Loucy (cell line): ENCODE data around the gene SLC4A5.
A peak's percentile ranks its signal among the peaks of the same experiment; 100 is the strongest.

ENCODE experiments used
- H2AFZ ChIP-seq: fragments of 200-600 bp; sonication (generic); 2 replicates; pipeline ENCODE4 v1.6.0; 2016; ENCODE audit warnings: antibody characterized with exemption, mild to moderate bottlenecking, low read length, moderate library complexity
- H3F3A ChIP-seq: fragments of 200-600 bp; 2 replicates; pipeline ENCODE4 v1.6.0; 2016; ENCODE audit warnings: antibody characterized with exemption, low read depth, mild to moderate bottlenecking
- H3K27me3 ChIP-seq: fragments of 200-600 bp; sonication (generic); 2 replicates; pipeline ENCODE4 v1.6.1; 2014; ENCODE audit warnings: low read length, mild to moderate bottlenecking; ENCODE audit not compliant: insufficient read depth, poor library complexity, severe bottlenecking
- H3K36me3 ChIP-seq: fragments of 200-600 bp; sonication (generic); 2 replicates; pipeline ENCODE4 v1.6.1; 2016; ENCODE audit warnings: low read length; ENCODE audit not compliant: insufficient read depth
- H3K4me1 ChIP-seq: fragments of 200-600 bp; sonication (generic); 2 replicates; pipeline ENCODE4 v1.5.1; 2014; ENCODE audit warnings: low read length, mild to moderate bottlenecking; ENCODE audit not compliant: insufficient read depth, poor library complexity, severe bottlenecking
- H3K4me2 ChIP-seq: fragments of 200-600 bp; sonication (generic); 2 replicates; pipeline ENCODE4 v1.6.0; 2014; ENCODE audit warnings: antibody characterized with exemption, low read length, low read depth, mild to moderate bottlenecking; ENCODE audit not compliant: poor library complexity, severe bottlenecking
- H3K4me3 ChIP-seq: fragments of 200-600 bp; sonication (generic); 2 replicates; pipeline ENCODE4 v1.5.1; 2014; ENCODE audit warnings: low read length, mild to moderate bottlenecking, mixed read lengths; ENCODE audit not compliant: poor library complexity, severe bottlenecking
- H3K79me2 ChIP-seq: fragments of 200-600 bp; sonication (generic); 2 replicates; pipeline ENCODE4 v1.6.1; 2014; ENCODE audit warnings: low read length; ENCODE audit not compliant: insufficient read depth
- H3K9ac ChIP-seq: fragments of 200-600 bp; sonication (generic); 2 replicates; pipeline ENCODE4 v1.6.0; 2014; ENCODE audit warnings: mild to moderate bottlenecking, low read depth, low read length, moderate library complexity; ENCODE audit not compliant: poor library complexity, severe bottlenecking
- H3K9me2 ChIP-seq: fragments of 200-600 bp; sonication (generic); replicated peaks from 2 replicates; pipeline ENCODE4 v1.6.1; 2016; ENCODE audit warnings: low read depth, low read length, mixed read lengths
- H3K9me3 ChIP-seq: fragments of 200-600 bp; sonication (generic); 2 replicates; pipeline ENCODE4 v1.6.1; 2014; ENCODE audit warnings: mild to moderate bottlenecking, antibody characterized with exemption, low read length, low read depth; ENCODE audit not compliant: insufficient read depth
- H4K20me1 ChIP-seq: fragments of 200-600 bp; sonication (generic); 2 replicates; pipeline ENCODE4 v1.6.0; 2014; ENCODE audit warnings: antibody characterized with exemption, low read length, mild to moderate bottlenecking; ENCODE audit not compliant: insufficient read depth, poor library complexity, severe bottlenecking
- CTCF ChIP-seq: fragments of 200-600 bp; sonication (generic); conservative IDR thresholded peaks from 2 replicates; pipeline ENCODE4 v1.5.1; 2014; ENCODE audit warnings: mild to moderate bottlenecking, antibody characterized with exemption, low read length
- EZH2phosphoT487 ChIP-seq: fragments of 200-600 bp; IDR thresholded peaks from 2 replicates; pipeline ENCODE4 v1.6.1; 2018; ENCODE audit warnings: antibody characterized with exemption, mild to moderate bottlenecking, moderate library complexity, borderline replicate concordance

The SLC4A5 gene, protein sequence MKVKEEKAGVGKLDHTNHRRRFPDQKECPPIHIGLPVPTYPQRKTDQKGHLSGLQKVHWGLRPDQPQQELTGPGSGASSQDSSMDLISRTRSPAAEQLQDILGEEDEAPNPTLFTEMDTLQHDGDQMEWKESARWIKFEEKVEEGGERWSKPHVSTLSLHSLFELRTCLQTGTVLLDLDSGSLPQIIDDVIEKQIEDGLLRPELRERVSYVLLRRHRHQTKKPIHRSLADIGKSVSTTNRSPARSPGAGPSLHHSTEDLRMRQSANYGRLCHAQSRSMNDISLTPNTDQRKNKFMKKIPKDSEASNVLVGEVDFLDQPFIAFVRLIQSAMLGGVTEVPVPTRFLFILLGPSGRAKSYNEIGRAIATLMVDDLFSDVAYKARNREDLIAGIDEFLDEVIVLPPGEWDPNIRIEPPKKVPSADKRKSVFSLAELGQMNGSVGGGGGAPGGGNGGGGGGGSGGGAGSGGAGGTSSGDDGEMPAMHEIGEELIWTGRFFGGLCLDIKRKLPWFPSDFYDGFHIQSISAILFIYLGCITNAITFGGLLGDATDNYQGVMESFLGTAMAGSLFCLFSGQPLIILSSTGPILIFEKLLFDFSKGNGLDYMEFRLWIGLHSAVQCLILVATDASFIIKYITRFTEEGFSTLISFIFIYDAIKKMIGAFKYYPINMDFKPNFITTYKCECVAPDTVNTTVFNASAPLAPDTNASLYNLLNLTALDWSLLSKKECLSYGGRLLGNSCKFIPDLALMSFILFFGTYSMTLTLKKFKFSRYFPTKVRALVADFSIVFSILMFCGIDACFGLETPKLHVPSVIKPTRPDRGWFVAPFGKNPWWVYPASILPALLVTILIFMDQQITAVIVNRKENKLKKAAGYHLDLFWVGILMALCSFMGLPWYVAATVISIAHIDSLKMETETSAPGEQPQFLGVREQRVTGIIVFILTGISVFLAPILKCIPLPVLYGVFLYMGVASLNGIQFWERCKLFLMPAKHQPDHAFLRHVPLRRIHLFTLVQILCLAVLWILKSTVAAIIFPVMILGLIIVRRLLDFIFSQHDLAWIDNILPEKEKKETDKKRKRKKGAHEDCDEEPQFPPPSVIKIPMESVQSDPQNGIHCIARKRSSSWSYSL

GRCh38 chr2:74343316-74343715, at the start of gene SLC4A5:
Gene SLC4A5, minus strand, starts transcription at chr2:74343416. Its CDS starts 28,393 bp downstream, at chr2:74315023.
- no peak within 1 kb of the TSS for H3K4me3 ChIP-seq
- H4K20me1 ChIP-seq: no peaks in the 10 kb centered on the region
- no peaks in the 10 kb centered on the region for H3K9me2 ChIP-seq
- no peaks in the 10 kb centered on the region for H3K36me3 ChIP-seq
- TF ChIP-seq EZH2phosphoT487 (no peak), CTCF (no peak)
- no peak within 1 kb of the TSS for H2AFZ ChIP-seq
- no peaks in the 10 kb centered on the region for H3F3A ChIP-seq
- H3K9me3 ChIP-seq: no peaks in the 10 kb centered on the region
- no peak within 1 kb of the TSS for H3K9ac ChIP-seq
- H3K4me1 ChIP-seq: no peaks in the 10 kb centered on the region
- no peaks in the 10 kb centered on the region for H3K79me2 ChIP-seq
- H3K27me3 ChIP-seq: no peaks in the 10 kb centered on the region
- H3K4me2 ChIP-seq: no peak within 1 kb of the TSS

DNA sequence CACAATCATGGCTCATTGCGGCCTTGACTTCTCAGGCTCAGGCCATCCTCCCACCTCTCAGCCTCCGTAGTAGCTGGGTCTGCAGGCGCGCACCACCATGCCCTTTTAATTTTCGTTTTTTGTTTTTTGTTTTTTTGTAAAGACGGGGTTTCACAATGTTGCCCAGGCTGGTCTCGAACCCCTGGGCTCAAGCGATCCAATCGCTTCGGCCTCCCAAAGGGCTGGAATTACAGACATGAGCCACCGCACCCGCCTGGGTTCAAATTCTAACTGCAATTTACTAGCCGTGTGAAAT, 49.2 kb upstream of the SLC4A5 start:
- Histone ChIP-seq H3K9me3 (no peaks in the 10 kb centered on the region), H3F3A (no peaks in the 10 kb centered on the region), H4K20me1 (peaks cover 19% of the 10 kb centered on the region), H3K9me2 (no peaks in the 10 kb centered on the region), H3K79me2 (peaks cover 37% of the 10 kb centered on the region), H2AFZ (peak overlapping the region; percentile 96), H3K4me1 (peaks cover 38% of the 10 kb centered on the region), H3K9ac (peak overlapping the region; percentile 89), H3K4me2 (peak overlapping the region; percentile 83), H3K4me3 (peak overlapping the region; percentile 96), H3K36me3 (no peaks in the 10 kb centered on the region), H3K27me3 (no peaks in the 10 kb centered on the region)
- TF ChIP-seq CTCF (no peak), EZH2phosphoT487 (no peak)

- Histone ChIP-seq H3K36me3 (no peaks in the 10 kb centered on the region), H3K4me3 (peak overlapping the region; percentile 96), H3F3A (no peaks in the 10 kb centered on the region), H3K9ac (peak overlapping the region; percentile 89), H3K79me2 (peaks cover 37% of the 10 kb centered on the region), H2AFZ (peak overlapping the region; percentile 96), H3K27me3 (no peaks in the 10 kb centered on the region), H3K9me3 (no peaks in the 10 kb centered on the region), H3K9me2 (no peaks in the 10 kb centered on the region), H4K20me1 (peaks cover 19% of the 10 kb centered on the region), H3K4me1 (peaks cover 39% of the 10 kb centered on the region), H3K4me2 (peak overlapping the region; percentile 83)
- TF ChIP-seq CTCF (peak; percentile 94), EZH2phosphoT487 (no peak)
Measured at GRCh38 chr2:74391580-74392448, 48.6 kb upstream of the SLC4A5 start.
